ENCODE measurements around the gene CD2AP. TPM values are rescaled to one million over a fixed set of nuclear protein-coding genes. Genes with fewer than 3 reads are reported as not detected.

The CD2AP gene
- total and polyA plus RNA-seq, 2 donors (not counting 1 experiment from before 2014, with no cell fraction given): 4.7 to 43.3 TPM

GRCh38 chr6:47434372-47435253 lies 43.0 kb upstream of the CD2AP start:
- no peak for TF ChIP-seq EZH2 (IDR thresholded peaks at IDR 0.05; ENCODE audit: borderline replicate concordance, insufficient read depth, low read depth, low read length, poor library complexity, severe bottlenecking)
- TF ChIP-seq, protein P1, sequence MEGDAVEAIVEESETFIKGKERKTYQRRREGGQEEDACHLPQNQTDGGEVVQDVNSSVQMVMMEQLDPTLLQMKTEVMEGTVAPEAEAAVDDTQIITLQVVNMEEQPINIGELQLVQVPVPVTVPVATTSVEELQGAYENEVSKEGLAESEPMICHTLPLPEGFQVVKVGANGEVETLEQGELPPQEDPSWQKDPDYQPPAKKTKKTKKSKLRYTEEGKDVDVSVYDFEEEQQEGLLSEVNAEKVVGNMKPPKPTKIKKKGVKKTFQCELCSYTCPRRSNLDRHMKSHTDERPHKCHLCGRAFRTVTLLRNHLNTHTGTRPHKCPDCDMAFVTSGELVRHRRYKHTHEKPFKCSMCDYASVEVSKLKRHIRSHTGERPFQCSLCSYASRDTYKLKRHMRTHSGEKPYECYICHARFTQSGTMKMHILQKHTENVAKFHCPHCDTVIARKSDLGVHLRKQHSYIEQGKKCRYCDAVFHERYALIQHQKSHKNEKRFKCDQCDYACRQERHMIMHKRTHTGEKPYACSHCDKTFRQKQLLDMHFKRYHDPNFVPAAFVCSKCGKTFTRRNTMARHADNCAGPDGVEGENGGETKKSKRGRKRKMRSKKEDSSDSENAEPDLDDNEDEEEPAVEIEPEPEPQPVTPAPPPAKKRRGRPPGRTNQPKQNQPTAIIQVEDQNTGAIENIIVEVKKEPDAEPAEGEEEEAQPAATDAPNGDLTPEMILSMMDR (IDR thresholded peaks at IDR 0.05): no peak
- Histone ChIP-seq H4K20me1 (ENCODE audit: control insufficient read depth, insufficient read depth, low read length, poor library complexity, severe bottlenecking) (no peaks in the 10 kb centered on the region), H3K4me3 (ENCODE audit: control extremely low read depth in 1 of 5, extremely low read depth in 1 of 5, insufficient read depth in 1 of 5, low read depth in 2 of 5, low read length in 4 of 5) (no peak overlapping the region), H2AFZ (ENCODE audit: insufficient read depth, low read depth, low read length, poor library complexity, severe bottlenecking) (no peak overlapping the region), H3K27ac (ENCODE audit: low read length in 2 of 2) (no peak overlapping the region), H3K9me3 (ENCODE audit: control extremely low read depth in 1 of 3, control insufficient read depth in 2 of 3, insufficient read depth in 1 of 3, low read length in 2 of 3) (peaks cover 0 to 4% (median 0%) of the 10 kb centered on the region in 3 donors), H3K79me2 (ENCODE audit: control insufficient read depth, insufficient read depth, low read length) (no peaks in the 10 kb centered on the region), H3K4me2 (replicated peaks; ENCODE audit: low read depth, low read length, poor library complexity, severe bottlenecking) (no peak overlapping the region), H3K27me3 (replicated peaks in 1 of 4; ENCODE audit: control extremely low read depth in 1 of 4, control insufficient read depth in 3 of 4, insufficient read depth in 4 of 4, low read length in 3 of 4) (no peaks in the 10 kb centered on the region), H3K9ac (ENCODE audit: low read length) (no peak overlapping the region), H3K36me3 (replicated peaks in 1 of 2; ENCODE audit: control extremely low read depth in 1 of 2, control insufficient read depth in 1 of 2, extremely low read depth in 1 of 2, insufficient read depth in 2 of 2, low read length in 1 of 2) (no peaks in the 10 kb centered on the region), H3K4me1 (ENCODE audit: control insufficient read depth in 2 of 2, insufficient read depth in 2 of 2, low read length in 2 of 2) (peaks cover 22% of the 10 kb centered on the region in 2 donors)
- DNase-seq (no peak), ATAC-seq (ENCODE audit: low read depth) (no peak)
- intact Hi-C loops (cut with micrococcal nuclease): no loop called here
- WGBS (ENCODE audit: insufficient coverage): no CpG with 5 or more reads among the region's 2 CpGs
- Mint-ChIP-seq H3K4me1 (peaks cover 25% of the 10 kb centered on the region), H3K4me3 (no peak overlapping the region), H3K27me3 (peaks cover 3% of the 10 kb centered on the region), H3K9me3 (ENCODE audit: insufficient read depth) (peaks cover 4% of the 10 kb centered on the region), H3K27ac (no peak overlapping the region)
- CTCF ChIA-PET: interaction anchor here (1.1 to 1.8 kb wide), 3 partner anchors 21 to 292 kb away, joined by 3 to 5 read pairs (median 4); no protein-coding TSS in a partner anchor
- POLR2A ChIA-PET: no interaction called here

GRCh38 chr6:47435254-47435612 lies 42.4 kb upstream of the CD2AP start:
- Mint-ChIP-seq H3K4me3 (no peak overlapping the region), H3K27ac (no peak overlapping the region), H3K27me3 (peaks cover 3% of the 10 kb centered on the region), H3K4me1 (peaks cover 29% of the 10 kb centered on the region), H3K9me3 (ENCODE audit: insufficient read depth) (peaks cover 3% of the 10 kb centered on the region)
- no peak for ATAC-seq (ENCODE audit: low read depth)
- H3K9me3 ChIP-seq (ENCODE audit: control extremely low read depth in 1 of 3, control insufficient read depth in 2 of 3, insufficient read depth in 1 of 3, low read length in 2 of 3): no peaks in the 10 kb centered on the region
- no peak overlapping the region for H2AFZ ChIP-seq (ENCODE audit: insufficient read depth, low read depth, low read length, poor library complexity, severe bottlenecking)
- H3K36me3 ChIP-seq (replicated peaks in 1 of 2; ENCODE audit: control extremely low read depth in 1 of 2, control insufficient read depth in 1 of 2, extremely low read depth in 1 of 2, insufficient read depth in 2 of 2, low read length in 1 of 2): no peaks in the 10 kb centered on the region
- no peaks in the 10 kb centered on the region for H3K79me2 ChIP-seq (ENCODE audit: control insufficient read depth, insufficient read depth, low read length)
- H3K4me2 ChIP-seq (replicated peaks; ENCODE audit: low read depth, low read length, poor library complexity, severe bottlenecking): no peak overlapping the region
- no peak overlapping the region for H3K27ac ChIP-seq (ENCODE audit: low read length in 2 of 2)
- CTCF ChIA-PET: interaction anchor here (1.8 kb wide), 1 partner anchor 48 kb away, joined by 4 read pairs; no protein-coding TSS in a partner anchor
- DNase-seq: no peak
- H3K4me1 ChIP-seq (ENCODE audit: control insufficient read depth in 2 of 2, insufficient read depth in 2 of 2, low read length in 2 of 2): peaks cover 26 to 27% of the 10 kb centered on the region in 2 donors
- intact Hi-C loops (cut with micrococcal nuclease): no loop called here
- POLR2A ChIA-PET: no interaction called here
- H4K20me1 ChIP-seq (ENCODE audit: control insufficient read depth, insufficient read depth, low read length, poor library complexity, severe bottlenecking): no peaks in the 10 kb centered on the region
- no peaks in the 10 kb centered on the region for H3K27me3 ChIP-seq (replicated peaks in 1 of 4; ENCODE audit: control extremely low read depth in 1 of 4, control insufficient read depth in 3 of 4, insufficient read depth in 4 of 4, low read length in 3 of 4)
- 100% methylated on average over 2 of the region's 2 CpGs for WGBS (ENCODE audit: insufficient coverage)
- no peak overlapping the region for H3K4me3 ChIP-seq (ENCODE audit: control extremely low read depth in 1 of 5, extremely low read depth in 1 of 5, insufficient read depth in 1 of 5, low read depth in 2 of 5, low read length in 4 of 5)
- TF ChIP-seq, protein P1 (IDR thresholded peaks at IDR 0.05): no peak
- TF ChIP-seq EZH2 (IDR thresholded peaks at IDR 0.05; ENCODE audit: borderline replicate concordance, insufficient read depth, low read depth, low read length, poor library complexity, severe bottlenecking): no peak
- no peak overlapping the region for H3K9ac ChIP-seq (ENCODE audit: low read length)

Data from B cell (primary cell).